PFSK-1 (cell line): ENCODE measurements around the gene ELMO1.

Experiments
- FOXP2 ChIP-seq: optimal IDR thresholded peaks from 2 replicates; pipeline ENCODE3; 2011; ENCODE audit warnings: borderline replicate concordance, control low read depth, inconsistent platforms; ENCODE audit not compliant: insufficient read depth; ENCODE audit errors: extremely low read length, extremely low read depth
- POLR2AphosphoS5 ChIP-seq: IDR thresholded peaks from 2 replicates; pipeline ENCODE4 v1.6.1; 2012; ENCODE audit warnings: low read depth, mild to moderate bottlenecking, control low read depth, low read length, moderate library complexity
- REST ChIP-seq, 2 experiments: IDR thresholded peaks; 2 replicates each; pipeline versions ENCODE4 v1.6.1 to v1.8.0; 2011 to 2012; ENCODE audit warnings: low read depth in 2 of 2, low read length in 2 of 2, control low read depth in 1 of 2, inconsistent platforms in 1 of 2, mild to moderate bottlenecking in 1 of 2, moderate library complexity in 1 of 2; ENCODE audit not compliant: insufficient read depth in 1 of 2
- TAF1 ChIP-seq: IDR thresholded peaks from 2 replicates; pipeline ENCODE4 v1.6.1; 2012; ENCODE audit warnings: low read length, control low read depth, borderline replicate concordance; ENCODE audit not compliant: insufficient read depth

- TF ChIP-seq REST (IDR thresholded peaks at IDR 0.05; ENCODE audit: insufficient read depth in 1 of 2, low read depth in 2 of 2, low read length in 2 of 2) (no peak), POLR2AphosphoS5 (no peak), FOXP2 (no peak), TAF1 (no peak)
Measured at GRCh38 chr7:37333075-37333474, 115.6 kb downstream of the ELMO1 start.
